Liver (tissue), 3 donors: ENCODE measurements around the gene PCYT1B.

Experiments used
- ATF3 ChIP-seq: IDR thresholded peaks from 2 replicates; pipeline ENCODE4 v1.6.1; 2016; ENCODE audit warnings: antibody characterized with exemption
- FOXA1 ChIP-seq: IDR thresholded peaks from 2 replicates; pipeline ENCODE4 v1.6.1; 2016; ENCODE audit warnings: antibody characterized with exemption
- HNF4A ChIP-seq, 2 donors: conservative IDR thresholded peaks; 2 replicates each; pipeline ENCODE4 v1.6.1; 2016; ENCODE audit warnings: antibody characterized with exemption in 2 of 2, mild to moderate bottlenecking in 2 of 2
- REST ChIP-seq: IDR thresholded peaks from 2 replicates; pipeline ENCODE4 v1.6.1; 2016; ENCODE audit warnings: antibody characterized with exemption, mild to moderate bottlenecking
- SP1 ChIP-seq: IDR thresholded peaks from 2 replicates; pipeline ENCODE4 v1.6.1; 2018; ENCODE audit warnings: antibody characterized with exemption, mild to moderate bottlenecking
- YY1 ChIP-seq: IDR thresholded peaks from 2 replicates; pipeline ENCODE4 v1.6.1; 2016; ENCODE audit warnings: antibody characterized with exemption, mild to moderate bottlenecking
- ZBTB33 ChIP-seq: IDR thresholded peaks from 2 replicates; pipeline ENCODE4 v1.6.1; 2016; ENCODE audit warnings: antibody characterized with exemption
- TF ChIP-seq, protein P1 (sequence below): fragments of 150-350 bp; IDR thresholded peaks from 2 replicates; pipeline ENCODE4 v1.5.1; 2017; ENCODE audit warnings: improper control_type of control experiment, low read depth, low read length; ENCODE audit not compliant: missing input control
- donor health status: healthy.
- donor health status: healthy.

GRCh38 chrX:24659646-24660045, 12.5 kb upstream of the PCYT1B start:
- TF ChIP-seq HNF4A (conservative IDR thresholded peaks at IDR 0.05), result no peak
- TF ChIP-seq, protein P1, sequence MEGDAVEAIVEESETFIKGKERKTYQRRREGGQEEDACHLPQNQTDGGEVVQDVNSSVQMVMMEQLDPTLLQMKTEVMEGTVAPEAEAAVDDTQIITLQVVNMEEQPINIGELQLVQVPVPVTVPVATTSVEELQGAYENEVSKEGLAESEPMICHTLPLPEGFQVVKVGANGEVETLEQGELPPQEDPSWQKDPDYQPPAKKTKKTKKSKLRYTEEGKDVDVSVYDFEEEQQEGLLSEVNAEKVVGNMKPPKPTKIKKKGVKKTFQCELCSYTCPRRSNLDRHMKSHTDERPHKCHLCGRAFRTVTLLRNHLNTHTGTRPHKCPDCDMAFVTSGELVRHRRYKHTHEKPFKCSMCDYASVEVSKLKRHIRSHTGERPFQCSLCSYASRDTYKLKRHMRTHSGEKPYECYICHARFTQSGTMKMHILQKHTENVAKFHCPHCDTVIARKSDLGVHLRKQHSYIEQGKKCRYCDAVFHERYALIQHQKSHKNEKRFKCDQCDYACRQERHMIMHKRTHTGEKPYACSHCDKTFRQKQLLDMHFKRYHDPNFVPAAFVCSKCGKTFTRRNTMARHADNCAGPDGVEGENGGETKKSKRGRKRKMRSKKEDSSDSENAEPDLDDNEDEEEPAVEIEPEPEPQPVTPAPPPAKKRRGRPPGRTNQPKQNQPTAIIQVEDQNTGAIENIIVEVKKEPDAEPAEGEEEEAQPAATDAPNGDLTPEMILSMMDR, result no peak
- no peak for TF ChIP-seq SP1
- TF ChIP-seq REST, result no peak
- TF ChIP-seq FOXA1, result no peak
- no peak for TF ChIP-seq YY1
- no peak for TF ChIP-seq ZBTB33
- no peak for TF ChIP-seq ATF3
